GM21528 (cell line): ENCODE results near the gene HECTD2.
"Not testable (repeated sequence)": the region's sequence is repeated elsewhere in the genome, so short reads cannot be mapped to it uniquely, and the experiment has no call there.

Experiments
- ATAC-seq: cut with Tn5 transposase; IDR thresholded peaks from one replicate; pipeline ENCODE4 v1.9.1; 2021; ENCODE audit warnings: mild to moderate bottlenecking, moderate library complexity; ENCODE audit not compliant: unreplicated experiment, low FRiP score

The HECTD2 gene

GRCh38 chr10:91409869-91410637 lies at the start of gene HECTD2:
Gene HECTD2, plus strand, starts transcription at chr10:91410344. Its CDS starts 95 bp downstream, at chr10:91410439.
- ATAC-seq = peak; percentile 94

GRCh38 chr10:91360461-91360860 lies 49.7 kb upstream of the HECTD2 start:
- no peak for ATAC-seq

- not testable (repeated sequence) for ATAC-seq
Measured at GRCh38 chr10:91365519-91365918, 44.6 kb upstream of the HECTD2 start.

GRCh38 chr10:91366704-91367103 lies 43.4 kb upstream of the HECTD2 start:
- no peak for ATAC-seq

GRCh38 chr10:91367127-91367531 lies 43.0 kb upstream of the HECTD2 start:
- ATAC-seq = no peak

- ATAC-seq = no peak
Measured at GRCh38 chr10:91367558-91367957, 42.6 kb upstream of the HECTD2 start.

- ATAC-seq = not testable (repeated sequence)
Measured at GRCh38 chr10:91369978-91370589, 40.1 kb upstream of the HECTD2 start.

GRCh38 chr10:91374052-91374451 lies 36.1 kb upstream of the HECTD2 start:
- no peak for ATAC-seq

- no peak for ATAC-seq
Measured at GRCh38 chr10:91378061-91378460, 32.1 kb upstream of the HECTD2 start.

- no peak for ATAC-seq
Measured at GRCh38 chr10:91380873-91381256, 29.3 kb upstream of the HECTD2 start.

GRCh38 chr10:91381257-91381891 lies 28.8 kb upstream of the HECTD2 start:
- no peak for ATAC-seq

GRCh38 chr10:91385306-91386085 lies 24.6 kb upstream of the HECTD2 start:
- no peak for ATAC-seq

- ATAC-seq = peak; percentile 86
Measured at GRCh38 chr10:91389636-91390512, 20.3 kb upstream of the HECTD2 start.

- not testable (repeated sequence) for ATAC-seq
Measured at GRCh38 chr10:91390513-91390825, 19.7 kb upstream of the HECTD2 start.

- ATAC-seq = no peak
Measured at GRCh38 chr10:91391920-91392319, 18.2 kb upstream of the HECTD2 start.

GRCh38 chr10:91406322-91406721 lies 3.8 kb upstream of the HECTD2 start:
- ATAC-seq = no peak

- peak; percentile 38 for ATAC-seq
Measured at GRCh38 chr10:91409069-91409868, 875 bp upstream of the HECTD2 start.

GRCh38 chr10:91410638-91411371 lies 661 bp downstream of the HECTD2 start:
- no peak for ATAC-seq

- no peak for ATAC-seq
Measured at GRCh38 chr10:91411621-91412020, 1.5 kb downstream of the HECTD2 start.
